Measurements from ENCODE around the gene MTA1.
A peak's percentile ranks its signal among the peaks of the same experiment; 100 is the strongest.

MTA1 gene

GRCh38 chr14:105473033-105473676, 53.5 kb downstream of the MTA1 start:
- H3K4me3 ChIP-seq (ENCODE audit: low read depth, low read length): no peak overlapping the region
- CTCF ChIA-PET: interaction anchor here (4.1 kb wide), 1 partner anchor 8 kb away, joined by 40 read pairs; no protein-coding TSS in a partner anchor
- no peak for DNase-seq (ENCODE audit: low read depth, low spot score)
- POLR2A ChIA-PET: no interaction called here
- TF ChIP-seq CTCF (IDR thresholded peaks at IDR 0.05; ENCODE audit: insufficient read depth, low read length, missing control alignments): no peak

DNA sequence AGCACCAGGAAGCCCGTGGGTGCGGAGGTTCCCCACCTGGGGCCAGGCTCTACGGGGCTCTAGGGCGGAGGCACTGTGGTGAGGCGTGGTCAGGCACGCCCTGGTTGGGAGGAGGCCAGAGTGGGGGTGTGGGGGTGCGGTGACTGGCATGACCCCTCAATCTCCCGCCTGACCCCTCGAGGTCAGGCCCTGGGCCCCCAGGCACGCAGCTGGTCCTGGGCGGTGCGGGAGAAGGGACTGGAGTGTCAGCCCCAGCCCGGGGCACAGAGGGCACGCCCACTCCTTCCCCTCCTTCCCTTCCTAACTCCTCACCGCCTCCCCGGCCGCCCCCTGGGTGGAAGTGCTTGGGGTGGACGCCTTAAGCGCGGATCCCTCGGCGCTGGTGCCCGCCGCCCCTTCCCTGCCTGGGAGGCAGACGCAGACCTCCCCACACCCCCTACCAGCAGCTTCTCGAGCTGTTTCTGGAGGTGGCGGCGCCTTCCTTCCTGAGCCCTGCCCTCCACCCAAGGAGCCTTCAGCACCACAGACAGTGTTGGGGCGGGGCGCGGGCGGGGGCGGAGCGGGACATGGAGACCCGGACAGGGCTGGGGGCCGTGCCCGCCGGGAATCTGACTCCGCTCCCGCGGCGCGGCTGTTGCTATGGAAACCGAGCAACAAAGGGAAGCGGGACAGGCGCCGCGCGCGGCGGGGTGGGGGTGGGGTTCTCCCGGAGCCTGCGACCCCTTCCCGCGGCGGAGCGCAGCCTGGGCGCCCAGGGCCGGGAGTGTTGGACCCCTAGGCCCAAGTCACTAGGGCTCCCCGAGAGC, 54.3 kb downstream of the MTA1 start:
- POLR2A ChIA-PET: no interaction called here
- CTCF ChIA-PET: no interaction called here
- H3K4me3 ChIP-seq (ENCODE audit: low read depth, low read length): peak overlapping the region; percentile 62
- DNase-seq (ENCODE audit: low read depth, low spot score): no peak
- TF ChIP-seq CTCF (IDR thresholded peaks at IDR 0.05; ENCODE audit: insufficient read depth, low read length, missing control alignments): no peak

DNA sequence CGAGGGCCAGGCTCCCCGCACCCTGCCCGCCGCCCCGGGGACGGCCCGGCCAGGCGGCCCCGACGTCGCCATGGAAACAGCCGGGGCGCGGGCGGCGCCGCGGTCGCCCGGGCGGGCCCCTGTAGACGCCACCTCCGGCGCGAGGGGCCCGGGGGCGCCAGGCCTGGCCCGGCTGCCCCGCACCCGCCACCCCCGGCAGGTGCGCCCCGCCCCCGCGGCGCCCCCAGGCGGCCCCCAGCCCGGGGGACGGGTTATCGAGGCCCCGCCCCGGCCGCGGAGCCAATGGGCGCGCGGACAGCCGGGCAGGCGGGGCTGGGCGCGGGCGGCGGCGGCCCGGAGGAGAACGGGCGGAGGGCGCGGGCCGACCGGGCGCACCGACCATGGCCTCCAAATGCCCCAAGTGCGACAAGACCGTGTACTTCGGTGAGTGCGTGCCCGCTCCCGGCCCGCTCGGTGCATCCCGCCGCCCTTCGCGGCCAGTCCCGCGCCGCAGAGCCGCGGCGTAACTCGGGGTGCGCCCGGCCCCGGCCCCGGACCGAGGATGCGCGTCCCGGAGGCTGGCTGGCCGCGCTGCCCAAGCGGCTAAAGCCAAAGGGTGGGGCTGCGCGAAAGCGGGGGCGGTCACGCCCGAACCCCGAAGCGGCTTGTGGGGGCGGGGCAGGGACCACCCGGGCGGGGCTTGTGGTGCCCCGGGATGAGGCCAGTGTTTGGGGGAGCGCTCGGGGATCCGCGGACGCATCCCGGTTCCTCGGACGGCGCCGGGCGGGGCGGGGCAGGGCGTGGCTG, 55.0 kb downstream of the MTA1 start, which contains the start of gene CRIP2:
TSS of gene CRIP2 (plus strand) at position 339 of the 786 bp plus-strand sequence. CDS start at position 381, 42 bp downstream.
- peak within 1 kb of the TSS; percentile 62 for H3K4me3 ChIP-seq (ENCODE audit: low read depth, low read length)
- no peak for DNase-seq (ENCODE audit: low read depth, low spot score)
- ChIA-PET CTCF (interaction anchor here (1.0 kb wide), 1 partner anchor 15 kb away, joined by 4 read pairs; no protein-coding TSS in a partner anchor), POLR2A (no interaction called here)
- no peak for TF ChIP-seq CTCF (IDR thresholded peaks at IDR 0.05; ENCODE audit: insufficient read depth, low read length, missing control alignments)

GRCh38 chr14:105475269-105476096, 55.9 kb downstream of the MTA1 start:
- ChIA-PET CTCF (interaction anchor here (1.0 kb wide), 1 partner anchor 14 kb away, joined by 4 read pairs; no protein-coding TSS in a partner anchor), POLR2A (no interaction called here)
- no peak for DNase-seq (ENCODE audit: low read depth, low spot score)
- peak overlapping the region; percentile 62 for H3K4me3 ChIP-seq (ENCODE audit: low read depth, low read length)
- TF ChIP-seq CTCF (IDR thresholded peaks at IDR 0.05; ENCODE audit: insufficient read depth, low read length, missing control alignments): no peak

DNA sequence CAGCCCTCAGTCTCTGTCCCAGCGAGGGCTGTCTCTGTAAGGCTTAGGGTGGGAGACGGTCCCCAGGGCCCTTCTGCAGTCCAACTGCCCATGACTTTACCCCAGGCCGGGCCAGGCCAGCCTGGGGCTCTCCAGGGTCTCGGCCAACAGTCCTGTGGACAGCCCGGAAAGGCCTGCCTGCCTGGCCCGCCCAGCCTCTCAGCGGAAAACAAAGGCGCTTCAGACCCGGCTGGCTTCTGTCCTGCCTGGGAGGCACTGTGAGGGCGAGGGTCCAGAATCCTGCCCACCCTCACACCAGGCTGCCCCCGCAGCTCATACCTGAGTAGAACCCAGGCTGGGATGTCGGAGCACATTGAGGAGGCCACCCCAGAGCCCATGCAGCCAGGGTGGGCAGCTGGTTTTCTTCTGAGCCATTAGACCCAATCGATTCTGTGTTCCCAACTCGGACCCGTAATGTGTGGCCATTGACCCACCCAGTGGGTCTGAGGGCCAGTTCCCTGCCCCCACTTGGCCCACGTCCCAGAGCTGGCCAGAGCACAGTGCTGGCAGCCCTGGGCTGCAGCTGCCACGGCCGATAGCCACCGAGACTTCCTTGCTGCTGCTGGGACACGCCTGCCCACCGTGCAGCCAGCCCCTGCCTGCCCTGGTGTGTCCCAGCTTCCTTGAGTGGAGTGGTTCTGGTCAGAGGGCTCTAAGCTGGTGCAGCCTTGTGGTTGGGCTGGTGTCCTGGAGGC, 56.6 kb downstream of the MTA1 start:
- POLR2A ChIA-PET: no interaction called here
- TF ChIP-seq CTCF (IDR thresholded peaks at IDR 0.05; ENCODE audit: insufficient read depth, low read length, missing control alignments): no peak
- no peak for DNase-seq (ENCODE audit: low read depth, low spot score)
- CTCF ChIA-PET: interaction anchor here (1.5 kb wide), 1 partner anchor 14 kb away, joined by 4 read pairs; no protein-coding TSS in a partner anchor
- H3K4me3 ChIP-seq (ENCODE audit: low read depth, low read length): no peak overlapping the region; the same call in 1 of the 2 replicates
